ENCODE data around the gene NUBP2. TPM values are rescaled to one million over a fixed set of nuclear protein-coding genes. Genes with fewer than 3 reads are reported as not detected.

NUBP2 gene
- total RNA-seq, 1 experiment from 2014 or later: 58.1 TPM

DNA sequence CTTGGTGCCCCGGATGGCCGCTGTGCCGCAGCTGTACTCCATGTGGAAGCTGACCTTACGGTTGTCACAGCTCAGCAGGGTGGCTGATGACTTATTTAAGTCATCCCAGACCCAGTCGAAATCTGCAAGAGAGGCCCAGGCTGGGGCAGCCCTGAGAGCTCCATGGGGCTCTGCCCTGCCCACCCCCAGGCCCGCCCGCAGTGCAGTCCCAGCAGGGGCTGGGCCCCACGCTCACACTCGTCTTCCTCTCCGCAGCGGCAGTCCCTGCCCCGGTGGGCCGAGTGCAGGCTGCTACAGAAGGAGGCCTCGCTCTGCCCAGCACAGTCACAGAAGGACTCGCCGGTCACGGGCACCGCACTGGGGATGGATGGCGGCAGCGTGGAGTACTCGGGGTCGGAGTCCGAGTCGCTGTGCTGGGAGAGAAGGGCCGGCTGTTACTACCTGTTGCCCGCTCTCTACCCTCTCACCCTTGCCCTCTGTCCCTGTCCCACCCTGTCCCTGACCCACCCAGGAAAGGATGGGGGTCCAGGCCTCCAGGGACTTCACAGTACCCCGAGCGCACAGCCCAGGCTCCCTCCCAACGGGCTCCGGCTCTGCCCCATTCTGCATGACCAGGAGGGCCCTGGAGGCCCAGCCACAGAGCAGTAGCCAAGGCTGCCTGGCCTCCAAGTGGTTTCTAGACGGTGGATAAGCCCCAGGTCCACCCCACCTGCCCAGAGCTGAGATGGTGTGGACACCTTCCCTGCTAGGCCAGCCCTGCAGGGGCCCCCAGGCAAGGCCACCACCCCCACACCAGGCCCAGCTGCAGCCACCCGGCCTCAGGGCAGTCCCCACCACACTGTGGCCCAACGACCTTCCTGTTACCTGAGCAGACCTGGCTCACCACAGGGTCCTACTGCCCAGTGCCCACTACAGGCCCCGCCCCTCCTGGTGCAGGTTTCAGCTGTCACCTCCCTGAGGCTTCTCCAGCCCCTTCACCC, 4.3 kb upstream of the NUBP2 start:
- no peak for DNase-seq (ENCODE audit: low read depth, low spot score)
- in situ Hi-C loops (cut with HindIII; ENCODE audit: low pct_unique_long_range_greater_than_20kb, low sequenced_read_pairs): no loop called here

DNA sequence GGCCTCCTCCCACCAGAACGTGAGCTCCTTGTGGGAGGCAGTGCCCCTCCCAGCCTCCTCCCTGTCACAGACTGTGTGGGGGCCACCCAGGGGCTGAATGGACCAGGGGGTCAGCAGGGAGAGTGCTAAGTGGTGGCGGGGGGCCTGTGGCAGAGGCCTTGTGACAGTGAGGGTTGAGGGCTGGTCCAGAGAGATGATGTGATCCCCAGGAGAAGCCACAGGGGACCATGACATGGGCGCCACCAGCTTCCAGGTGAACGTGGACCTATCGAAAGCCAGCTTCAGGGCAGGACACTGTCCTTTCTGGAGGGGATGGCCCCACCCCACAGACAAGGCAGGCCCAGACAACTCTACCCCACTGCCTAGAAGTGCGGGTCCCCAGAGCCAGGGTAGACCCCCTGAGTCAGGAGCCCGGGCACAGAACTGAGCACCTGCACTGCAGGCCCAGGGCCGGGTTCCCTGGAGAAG, 3.5 kb upstream of the NUBP2 start:
- in situ Hi-C loops (cut with HindIII; ENCODE audit: low pct_unique_long_range_greater_than_20kb, low sequenced_read_pairs): no loop called here
- DNase-seq (ENCODE audit: low read depth, low spot score): no peak

DNA sequence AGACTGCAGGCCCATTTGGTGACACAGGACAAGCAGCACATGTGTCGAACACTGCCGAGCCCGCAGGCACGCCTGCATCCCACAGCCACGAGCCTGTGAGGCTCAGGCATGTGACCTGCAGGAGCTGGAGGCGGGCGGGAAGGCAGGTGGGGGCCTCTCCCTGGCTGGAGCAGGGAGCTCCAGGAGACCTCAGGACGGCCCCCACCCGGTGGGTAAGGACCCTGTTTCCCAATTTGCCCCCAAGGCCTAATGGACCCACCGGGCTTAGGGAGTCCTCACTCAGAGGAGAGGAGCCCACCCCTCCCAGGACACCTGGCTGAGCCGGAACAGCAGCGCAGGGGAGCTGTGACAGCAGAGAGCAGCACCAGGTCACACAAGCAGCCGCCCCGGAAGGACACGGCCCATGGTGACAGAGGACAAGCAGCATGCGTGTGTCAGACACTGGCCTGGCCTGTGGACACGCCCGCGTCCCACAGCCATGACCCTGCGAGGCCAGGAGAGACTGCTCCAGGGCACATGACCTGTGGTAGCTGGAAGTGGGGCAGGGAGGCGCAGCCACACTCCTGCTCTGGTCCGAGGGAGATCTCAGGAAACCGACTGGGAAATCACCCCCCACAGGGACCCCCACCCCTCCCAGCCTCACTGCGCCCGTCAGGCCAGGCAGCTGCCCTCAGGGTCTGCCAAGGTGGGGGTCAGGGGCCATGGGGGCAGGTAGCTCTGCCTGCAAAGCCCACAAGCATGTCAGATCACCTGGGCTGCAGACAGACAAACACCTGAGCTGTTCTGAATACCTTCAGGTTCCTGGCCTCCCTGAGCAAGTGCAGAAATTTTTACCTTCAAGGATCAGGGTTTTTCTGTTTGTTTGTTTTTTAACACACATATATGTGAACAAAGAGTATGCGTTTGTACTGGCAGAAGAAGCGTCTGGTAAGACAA, 2.8 kb upstream of the NUBP2 start:
- in situ Hi-C loops (cut with HindIII; ENCODE audit: low pct_unique_long_range_greater_than_20kb, low sequenced_read_pairs): no loop called here
- DNase-seq (ENCODE audit: low read depth, low spot score): no peak

- in situ Hi-C loops (cut with HindIII; ENCODE audit: low pct_unique_long_range_greater_than_20kb, low sequenced_read_pairs): no loop called here
- no peak for DNase-seq (ENCODE audit: low read depth, low spot score)
Observed at GRCh38 chr16:1780677-1781072, 2.1 kb upstream of the NUBP2 start.

DNA sequence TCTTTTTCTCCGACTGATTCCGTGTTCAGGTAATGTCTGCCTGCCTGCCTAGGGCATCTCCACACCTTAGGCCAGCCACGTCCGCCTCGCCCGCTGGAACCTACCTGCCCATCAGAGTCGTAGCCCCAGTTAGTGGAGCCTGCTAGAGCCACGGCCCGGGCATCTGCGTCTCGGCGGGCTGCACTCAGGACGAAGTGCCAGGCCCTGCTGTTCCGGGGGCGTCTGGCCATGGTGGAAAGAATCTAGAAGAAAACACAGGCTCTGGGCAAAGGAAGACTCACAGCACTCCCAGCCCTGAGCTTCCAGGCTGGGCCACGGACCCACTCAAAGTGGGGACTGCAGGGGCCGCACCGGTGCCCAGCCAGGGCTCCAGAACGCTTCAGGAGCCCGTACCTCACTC, 1.5 kb upstream of the NUBP2 start:
- in situ Hi-C loops (cut with HindIII; ENCODE audit: low pct_unique_long_range_greater_than_20kb, low sequenced_read_pairs): no loop called here
- DNase-seq (ENCODE audit: low read depth, low spot score): no peak

DNA sequence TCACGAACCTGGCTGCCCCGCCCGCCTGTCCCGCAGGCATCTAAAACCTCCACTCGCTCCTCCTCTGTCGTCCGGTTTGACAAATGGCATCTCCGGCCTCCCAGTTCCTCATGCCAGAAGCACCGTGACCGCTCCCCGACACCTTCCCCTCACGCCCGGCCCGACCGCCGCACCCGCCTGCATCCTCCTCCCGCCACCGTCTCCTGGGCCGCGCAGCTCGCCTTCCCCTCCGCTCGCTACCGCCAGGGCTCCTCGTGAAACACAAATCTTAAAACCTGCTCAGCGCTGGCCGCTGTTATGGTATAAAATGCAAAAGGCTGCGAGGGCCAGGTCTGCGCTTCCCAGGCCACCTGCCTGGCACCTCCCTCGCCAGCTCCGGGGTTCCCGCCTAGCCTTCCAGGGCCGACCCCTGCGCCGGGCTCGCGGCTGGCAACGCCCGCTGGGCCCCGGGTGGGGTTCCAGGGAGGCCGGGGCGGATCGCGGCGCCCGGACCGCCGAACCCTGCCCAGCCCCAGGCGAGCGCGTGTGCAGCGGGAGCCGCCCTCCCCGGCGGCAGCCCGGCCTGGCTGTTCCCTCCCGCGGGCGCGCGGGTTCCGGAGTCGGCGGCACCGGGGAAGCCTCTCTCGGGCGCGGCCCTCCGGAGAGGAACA, 877 bp upstream of the NUBP2 start:
- in situ Hi-C loops (cut with HindIII; ENCODE audit: low pct_unique_long_range_greater_than_20kb, low sequenced_read_pairs): no loop called here

DNA sequence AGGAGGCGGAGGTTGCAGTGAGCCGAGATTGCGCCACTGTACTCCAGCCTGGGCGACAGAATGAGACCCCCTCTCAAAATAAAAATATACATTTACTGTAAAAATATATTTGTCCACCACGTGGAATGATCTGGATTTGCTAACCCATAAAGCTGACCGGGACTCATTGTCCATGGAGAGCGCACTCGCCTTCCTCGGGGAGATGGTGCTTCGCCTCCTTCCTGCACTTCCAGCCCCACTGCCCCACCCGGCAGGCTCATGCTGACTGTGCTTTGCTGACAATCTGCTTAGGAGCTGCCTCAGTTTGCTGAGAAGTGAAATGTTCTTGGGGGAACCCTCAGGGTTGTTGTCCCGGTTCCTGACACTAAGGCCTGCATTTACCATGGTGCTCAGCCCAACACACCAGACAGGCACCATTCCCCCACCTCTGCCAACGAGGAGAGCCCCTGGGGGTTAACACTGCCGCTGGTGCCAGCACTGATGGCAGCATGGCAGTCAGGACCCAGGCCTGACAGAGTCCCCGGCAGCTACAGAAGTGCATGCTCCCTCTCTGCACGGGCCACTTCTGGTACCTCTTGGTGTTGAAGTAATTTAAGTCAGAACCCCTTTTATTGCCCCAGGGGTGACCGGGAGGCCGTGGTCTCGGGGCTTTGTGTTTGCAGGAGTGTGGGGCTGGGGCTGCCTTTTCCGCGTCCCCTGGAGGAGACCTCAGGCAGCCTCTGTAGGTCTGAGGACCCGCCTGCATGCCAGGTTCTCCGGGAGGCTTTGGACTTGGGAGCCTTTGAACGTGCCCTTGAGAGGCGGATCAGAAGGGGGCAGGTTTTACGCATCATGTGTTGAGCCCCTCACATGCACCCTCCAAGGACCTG, 2.5 kb downstream of the NUBP2 start:
- no peak for DNase-seq (ENCODE audit: low read depth, low spot score)
- in situ Hi-C loops (cut with HindIII; ENCODE audit: low pct_unique_long_range_greater_than_20kb, low sequenced_read_pairs): no loop called here

More for the DNA sequence above, 877 bp upstream of the NUBP2 start:
- DNase-seq (ENCODE audit: low read depth, low spot score): no peak

GRCh38 chr16:1785846-1786170, 3.0 kb downstream of the NUBP2 start:
- in situ Hi-C loops (cut with HindIII; ENCODE audit: low pct_unique_long_range_greater_than_20kb, low sequenced_read_pairs): no loop called here
- no peak for DNase-seq (ENCODE audit: low read depth, low spot score)

- in situ Hi-C loops (cut with HindIII; ENCODE audit: low pct_unique_long_range_greater_than_20kb, low sequenced_read_pairs): no loop called here
- no peak for DNase-seq (ENCODE audit: low read depth, low spot score)
Observed at GRCh38 chr16:1786242-1787055, 3.7 kb downstream of the NUBP2 start.

GRCh38 chr16:1787056-1787321, 4.2 kb downstream of the NUBP2 start:
- no peak for DNase-seq (ENCODE audit: low read depth, low spot score)
- in situ Hi-C loops (cut with HindIII; ENCODE audit: low pct_unique_long_range_greater_than_20kb, low sequenced_read_pairs): no loop called here

GRCh38 chr16:1787322-1788094, 4.7 kb downstream of the NUBP2 start:
- no peak for DNase-seq (ENCODE audit: low read depth, low spot score)
- in situ Hi-C loops (cut with HindIII; ENCODE audit: low pct_unique_long_range_greater_than_20kb, low sequenced_read_pairs): no loop called here

GRCh38 chr16:1788095-1788707, 5.4 kb downstream of the NUBP2 start:
- no peak for DNase-seq (ENCODE audit: low read depth, low spot score)
- in situ Hi-C loops (cut with HindIII; ENCODE audit: low pct_unique_long_range_greater_than_20kb, low sequenced_read_pairs): no loop called here

- in situ Hi-C loops (cut with HindIII; ENCODE audit: low pct_unique_long_range_greater_than_20kb, low sequenced_read_pairs): no loop called here
- DNase-seq (ENCODE audit: low read depth, low spot score): no peak
Observed at GRCh38 chr16:1788708-1789100, 5.9 kb downstream of the NUBP2 start.

DNA sequence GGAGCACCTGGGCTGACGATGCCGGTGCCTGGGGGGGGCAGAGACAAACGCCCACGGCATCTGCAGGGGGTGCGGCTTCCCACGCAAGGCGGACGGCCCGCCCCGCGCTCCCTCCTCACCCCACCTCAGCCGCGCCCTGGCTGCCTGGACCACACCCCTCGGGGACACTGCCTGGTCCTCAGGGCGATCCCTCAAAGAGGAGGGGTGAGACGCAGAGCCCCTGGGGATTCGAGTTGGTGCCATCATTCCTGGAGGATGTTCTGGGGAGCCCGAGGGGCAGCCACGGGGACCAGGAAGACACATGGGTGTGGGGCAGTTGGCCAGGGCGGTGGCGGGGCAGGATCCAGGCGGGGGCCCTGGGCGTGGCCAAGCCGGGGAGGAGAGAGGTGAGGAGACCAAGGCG, 6.9 kb downstream of the NUBP2 start:
- DNase-seq (ENCODE audit: low read depth, low spot score): no peak
- in situ Hi-C loops (cut with HindIII; ENCODE audit: low pct_unique_long_range_greater_than_20kb, low sequenced_read_pairs): no loop called here

DNA sequence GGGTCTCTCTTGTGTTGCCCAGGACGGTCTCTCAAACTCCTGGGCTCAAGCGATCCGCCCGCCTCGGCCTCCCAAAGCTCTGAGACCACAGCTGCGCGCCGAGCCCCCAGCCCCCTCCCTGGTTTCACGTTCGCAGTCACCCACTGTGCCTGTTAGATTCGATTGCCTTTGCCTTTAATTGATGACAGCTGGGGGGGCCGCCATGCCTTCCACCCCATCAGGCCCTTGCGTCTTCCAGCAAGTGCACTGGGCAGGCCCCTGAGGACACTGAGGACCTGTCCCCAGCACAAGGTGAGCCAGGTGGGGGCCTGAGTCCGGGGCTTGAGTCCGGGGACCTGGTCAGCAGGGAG, 7.5 kb downstream of the NUBP2 start:
- in situ Hi-C loops (cut with HindIII; ENCODE audit: low pct_unique_long_range_greater_than_20kb, low sequenced_read_pairs): no loop called here
- DNase-seq (ENCODE audit: low read depth, low spot score): no peak

Measured in SK-MEL-5 (cell line).